Measurements from ENCODE around the gene PSTPIP2.

- TF ChIP-seq GATA3 (IDR thresholded peaks at IDR 0.05; ENCODE audit: low read depth, low read length) = no peak
- no peak for TF ChIP-seq GATA2 (IDR thresholded peaks at IDR 0.05; ENCODE audit: low read depth, low read length)
Observed at GRCh38 chr18:45958730-45959129, 113.3 kb downstream of the PSTPIP2 start.
